ENCODE measurements around the gene FBN1.

The FBN1 gene

DNA sequence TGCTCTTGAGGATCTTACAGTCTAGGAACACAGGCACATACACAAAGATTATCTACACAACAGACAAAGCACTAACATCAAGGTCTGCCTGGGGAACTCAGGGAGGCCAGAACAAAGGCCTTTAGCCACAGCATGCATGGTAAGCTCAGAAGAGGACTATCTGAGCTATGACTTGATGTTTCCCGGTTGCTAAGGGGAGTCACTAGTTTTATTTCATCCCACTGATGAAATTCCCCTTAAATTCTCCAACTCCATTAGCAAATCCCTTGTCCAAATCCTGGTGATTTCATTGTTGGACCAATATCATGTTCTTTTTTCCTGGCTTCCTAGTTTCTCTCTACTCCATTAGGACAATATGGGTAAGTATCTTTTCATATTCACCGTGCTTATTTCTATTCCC, 23.3 kb downstream of the FBN1 start:
- DNase-seq (ENCODE audit: low spot score): no peak

DNA sequence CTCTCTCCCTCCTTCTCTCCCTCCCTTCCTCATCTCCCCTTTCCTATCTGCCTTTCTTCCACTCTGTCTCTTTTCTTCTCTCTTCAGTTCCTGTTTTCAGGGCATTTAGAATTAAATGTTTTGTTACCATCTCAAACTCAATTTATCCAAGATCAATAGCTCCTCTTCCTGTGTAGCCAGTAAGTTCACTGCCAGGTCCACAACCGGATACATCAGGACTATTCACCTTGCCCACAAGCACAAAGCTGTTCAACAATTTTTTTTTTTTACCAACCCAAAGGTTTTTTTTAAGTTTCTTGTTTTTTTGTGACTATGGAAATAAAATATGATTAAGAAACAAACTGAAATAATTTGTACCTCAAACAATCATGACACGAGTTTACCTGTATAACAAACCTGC, 26.1 kb downstream of the FBN1 start:
- no peak for DNase-seq (ENCODE audit: low spot score)

DNA sequence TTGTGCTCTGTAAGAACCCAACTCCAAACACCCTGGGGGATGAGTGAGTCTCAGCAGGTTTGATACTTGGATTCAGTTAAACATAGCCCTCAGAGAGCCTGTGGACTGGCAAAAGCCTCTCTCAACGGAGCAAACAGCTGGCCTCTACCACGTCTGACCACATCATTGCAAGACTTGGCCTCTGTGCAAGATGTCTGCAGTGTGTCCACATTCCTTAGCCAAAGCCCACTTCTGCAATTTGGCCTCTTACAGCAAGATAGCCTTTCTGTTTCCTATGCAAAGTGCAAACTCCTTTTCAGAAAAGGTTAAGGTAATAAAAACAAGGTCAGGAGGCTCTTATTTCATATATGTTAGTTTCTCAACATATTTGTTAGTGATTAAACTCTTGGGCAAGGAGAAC, 27.9 kb downstream of the FBN1 start:
- no peak for DNase-seq (ENCODE audit: low spot score)

DNA sequence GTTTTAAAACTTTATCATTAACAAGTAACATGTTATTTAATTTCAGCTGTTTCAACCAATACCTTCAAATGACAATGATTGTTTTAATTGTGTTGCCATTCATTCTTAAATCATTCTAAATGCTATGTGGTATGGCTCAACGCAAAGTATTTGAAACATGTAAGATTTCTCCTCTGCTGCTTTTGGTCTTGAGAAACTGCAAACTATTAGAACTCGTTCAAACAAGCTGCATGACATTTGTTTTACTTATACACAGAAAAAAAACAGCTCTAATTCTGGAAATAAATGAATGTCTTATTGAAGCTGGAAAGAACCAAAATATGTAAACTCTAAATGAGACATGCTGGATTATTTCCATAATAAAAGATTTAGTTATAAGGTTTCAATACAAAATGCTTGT, 29.3 kb downstream of the FBN1 start:
- DNase-seq (ENCODE audit: low spot score): no peak

DNA sequence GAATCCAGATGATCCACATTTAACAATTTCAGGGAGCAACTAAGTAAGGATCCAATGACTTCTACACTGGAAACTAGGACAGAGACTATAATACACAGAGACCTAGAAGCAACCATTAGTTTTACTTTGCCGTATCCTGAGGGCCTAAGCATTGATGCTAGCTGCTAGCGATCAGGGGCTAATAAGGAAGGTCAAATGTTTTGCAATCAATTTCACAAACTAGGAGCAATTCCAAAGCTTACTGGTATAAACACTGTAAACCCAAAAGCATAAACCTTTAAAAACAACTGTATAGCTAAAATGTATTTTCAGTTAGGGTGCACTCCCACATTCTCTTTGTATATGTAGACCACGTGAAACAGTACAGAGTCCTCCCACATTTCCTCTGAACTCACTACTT, 31.5 kb downstream of the FBN1 start:
- DNase-seq (ENCODE audit: low spot score): no peak

DNA sequence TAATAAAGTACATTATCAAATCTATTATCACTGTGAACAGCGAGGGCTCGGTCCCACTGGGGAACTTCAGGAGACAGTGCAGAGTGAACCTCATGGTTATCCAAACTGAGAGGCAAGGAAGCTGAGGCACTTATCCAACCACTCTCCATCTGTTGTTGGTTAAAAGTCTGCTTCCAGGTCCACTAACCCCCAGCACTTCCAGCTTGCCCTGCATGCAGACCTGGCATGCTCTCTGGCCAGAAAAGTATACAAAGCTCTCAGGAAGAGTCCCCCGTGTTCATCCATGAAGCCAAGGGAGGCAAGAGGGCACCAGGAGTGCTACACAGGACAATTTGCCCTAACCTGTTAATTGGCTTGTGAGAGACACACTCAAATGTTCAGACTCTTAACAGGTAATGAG, 36.0 kb downstream of the FBN1 start:
- no peak for DNase-seq (ENCODE audit: low spot score)

DNA sequence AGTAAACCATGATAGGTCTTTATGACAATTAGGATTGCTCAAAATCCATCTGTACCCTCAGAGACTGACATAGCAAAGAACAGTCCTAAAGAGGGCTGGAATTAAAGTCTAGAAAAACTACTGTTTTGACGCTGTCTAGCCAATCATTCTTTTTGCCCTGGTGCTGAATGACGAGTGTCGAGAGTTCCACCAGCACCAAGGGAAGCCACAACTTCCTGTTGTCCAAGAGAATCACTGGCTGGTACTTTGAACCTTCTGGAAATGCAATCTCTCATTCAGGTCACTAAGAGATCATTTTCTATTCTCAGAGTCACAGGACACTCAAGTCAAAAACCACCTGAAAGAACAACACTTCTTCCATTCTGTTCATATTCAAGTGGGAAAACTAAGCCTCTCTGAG, 37.7 kb downstream of the FBN1 start:
- no peak for DNase-seq (ENCODE audit: low spot score)

DNA sequence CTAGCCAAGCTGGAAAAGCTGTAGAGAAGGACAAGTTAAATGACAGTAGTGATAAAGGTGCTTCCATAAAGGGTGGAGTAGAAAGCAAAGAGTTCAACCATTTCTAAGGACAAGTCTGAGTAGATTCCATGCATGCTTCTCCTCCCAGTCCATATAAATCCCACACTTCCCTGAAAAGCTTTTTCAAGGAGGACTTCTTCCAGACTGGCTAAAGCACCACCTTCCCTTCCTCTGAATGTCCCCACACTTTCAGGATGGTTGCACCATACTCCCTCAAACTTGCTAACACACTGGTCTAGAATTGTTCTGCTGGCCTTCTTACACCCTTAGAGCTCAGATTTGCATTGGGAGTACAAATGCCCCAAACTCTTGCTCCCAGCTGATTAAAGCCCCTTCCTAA, 40.9 kb downstream of the FBN1 start:
- DNase-seq (ENCODE audit: low spot score): no peak

DNA sequence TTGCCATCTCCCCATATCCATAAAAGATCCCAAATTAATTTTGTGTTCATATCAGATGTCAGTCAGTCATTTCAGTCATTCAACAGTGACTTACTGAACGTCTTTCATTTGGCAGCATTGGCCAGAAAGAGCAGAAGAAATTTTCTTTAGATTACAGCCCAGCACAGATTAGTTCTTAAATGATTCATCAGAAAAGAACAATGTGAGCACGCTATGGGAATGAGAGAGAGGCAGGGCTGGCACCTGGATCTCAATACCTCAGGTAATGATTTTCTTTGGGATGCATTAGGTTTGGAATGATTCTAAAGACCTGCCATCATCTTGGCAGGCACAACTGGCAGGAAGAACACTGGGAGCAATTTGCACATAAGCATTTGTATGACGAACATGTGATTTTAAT, 41.6 kb downstream of the FBN1 start:
- no peak for DNase-seq (ENCODE audit: low spot score)

DNA sequence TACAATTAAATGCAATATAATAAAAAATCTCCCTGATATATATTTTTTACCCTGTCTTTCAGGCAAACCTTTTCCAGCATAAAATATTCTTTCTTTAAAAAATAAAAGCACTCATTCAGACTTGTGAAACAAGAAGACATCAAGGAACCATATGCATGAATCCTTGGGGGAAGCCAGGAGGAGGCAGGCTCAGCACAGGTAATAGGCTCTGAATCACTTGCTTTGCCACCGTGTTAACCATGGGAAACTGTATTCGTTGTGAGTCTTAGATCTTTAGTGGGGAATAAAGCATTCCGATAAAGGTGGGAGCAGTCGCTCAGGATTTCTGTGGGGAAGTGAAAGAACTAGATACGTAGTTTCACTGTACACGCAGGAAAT, 42.4 kb downstream of the FBN1 start:
- no peak for DNase-seq (ENCODE audit: low spot score)

DNA sequence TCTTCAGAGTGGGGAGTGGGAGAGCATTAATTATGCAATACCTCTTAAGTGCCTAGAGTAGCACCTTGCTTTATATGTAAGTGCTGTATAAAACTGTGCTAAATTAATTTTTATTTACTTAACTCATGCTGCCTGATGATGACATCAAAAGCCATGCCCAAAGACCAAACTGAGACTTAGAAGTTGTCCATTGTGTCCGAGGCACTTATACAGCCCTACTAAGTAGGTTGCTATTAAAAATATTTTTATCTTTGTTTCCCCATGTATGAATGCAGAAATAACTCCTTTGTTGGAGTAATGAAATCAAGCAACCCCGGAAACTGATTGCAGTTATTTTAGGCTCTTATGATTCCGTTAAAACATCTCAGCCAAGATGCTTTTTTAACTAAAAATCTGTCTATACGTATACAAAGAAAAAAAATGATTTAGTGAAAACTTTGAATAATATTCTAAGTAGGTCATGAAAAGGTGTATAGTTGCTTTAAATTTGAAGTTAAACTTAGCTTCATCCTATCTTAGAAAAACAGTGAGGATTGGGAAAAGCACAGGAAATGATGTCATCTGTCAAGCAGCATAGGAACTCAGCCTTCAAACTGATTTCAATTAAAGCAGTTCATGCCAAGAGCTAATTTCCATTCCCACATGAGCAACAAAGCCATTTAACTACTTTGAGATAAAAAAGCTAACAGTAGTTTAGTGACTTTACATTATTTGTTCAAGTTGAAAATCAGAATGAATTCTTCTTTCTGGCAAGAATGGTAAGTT, 43.0 kb downstream of the FBN1 start:
- no peak for DNase-seq (ENCODE audit: low spot score)

DNA sequence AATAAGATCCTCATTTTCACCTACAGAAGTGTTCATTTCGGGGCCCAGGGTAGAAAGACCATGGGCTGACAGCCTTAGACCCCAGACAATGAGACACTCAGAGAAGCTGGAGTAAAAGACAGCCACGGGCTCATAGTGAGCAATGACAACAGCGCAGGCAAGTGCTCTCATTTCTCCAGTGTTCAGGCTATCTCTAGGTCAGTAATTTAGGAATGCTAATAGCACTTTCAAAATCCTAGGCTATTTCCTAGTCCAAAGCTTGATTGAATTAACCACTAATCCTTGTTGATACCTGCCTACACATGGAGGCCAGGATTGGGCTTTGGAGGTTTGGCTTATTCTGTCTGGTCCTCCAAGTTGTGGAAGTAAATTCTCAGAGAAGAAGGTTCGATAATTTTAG, 44.4 kb downstream of the FBN1 start:
- no peak for DNase-seq (ENCODE audit: low spot score)

DNA sequence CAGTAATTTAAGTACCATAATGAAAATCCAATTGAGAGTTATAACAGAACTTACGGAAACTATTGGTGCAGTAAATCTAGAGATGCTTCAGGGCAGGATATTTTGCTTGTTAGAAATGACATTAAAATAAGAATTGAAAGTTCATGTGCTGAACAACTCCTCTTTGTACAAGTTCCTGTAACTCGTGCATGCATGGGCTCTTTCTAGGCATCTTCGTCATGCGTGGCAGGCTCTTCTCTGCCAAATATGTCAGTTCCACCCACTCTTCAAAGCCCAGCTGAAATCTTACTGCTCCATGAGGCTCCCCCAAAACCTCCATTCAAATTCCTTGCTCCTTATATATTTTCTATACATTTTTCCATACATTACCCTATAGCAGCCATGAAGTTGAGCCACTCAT, 48.7 kb downstream of the FBN1 start:
- DNase-seq (ENCODE audit: low spot score): no peak

DNA sequence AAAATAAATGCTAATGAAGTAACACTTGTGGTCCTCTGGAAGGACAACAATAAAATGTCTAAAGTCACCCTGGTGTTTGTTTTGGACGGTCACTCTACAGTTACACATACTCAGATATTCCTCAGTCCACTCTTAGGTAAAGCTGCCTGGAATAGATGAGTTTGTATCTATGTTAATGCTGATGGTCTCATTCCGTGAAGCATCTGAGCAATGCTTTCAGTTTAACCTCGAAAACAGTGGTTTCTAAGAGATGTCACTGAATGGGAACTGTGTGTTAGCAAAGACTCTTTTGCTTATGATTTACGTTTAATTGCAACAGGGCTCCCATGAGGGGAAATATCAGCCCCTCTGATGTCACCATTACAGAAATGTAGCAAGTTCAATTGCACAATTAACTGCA, 49.1 kb downstream of the FBN1 start:
- DNase-seq (ENCODE audit: low spot score): no peak

DNA sequence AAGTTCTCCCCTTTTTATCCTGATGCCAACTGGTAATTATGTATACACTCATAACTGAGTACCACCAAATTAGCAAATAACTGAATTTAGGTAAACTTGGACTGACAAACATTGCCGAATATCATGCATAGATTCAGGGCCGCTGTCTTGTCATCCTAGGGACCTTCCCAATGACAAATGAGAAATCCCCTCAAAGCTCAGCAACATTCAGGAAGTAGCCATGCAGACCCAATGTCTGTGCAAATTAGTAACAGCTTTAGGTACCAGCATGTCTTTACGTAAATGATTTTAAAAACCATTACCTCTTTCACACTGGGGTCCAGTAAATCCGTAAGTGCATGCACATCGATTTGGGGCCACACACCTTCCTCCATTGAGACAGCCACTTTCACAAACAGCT, 49.5 kb downstream of the FBN1 start:
- no peak for DNase-seq (ENCODE audit: low spot score)

DNA sequence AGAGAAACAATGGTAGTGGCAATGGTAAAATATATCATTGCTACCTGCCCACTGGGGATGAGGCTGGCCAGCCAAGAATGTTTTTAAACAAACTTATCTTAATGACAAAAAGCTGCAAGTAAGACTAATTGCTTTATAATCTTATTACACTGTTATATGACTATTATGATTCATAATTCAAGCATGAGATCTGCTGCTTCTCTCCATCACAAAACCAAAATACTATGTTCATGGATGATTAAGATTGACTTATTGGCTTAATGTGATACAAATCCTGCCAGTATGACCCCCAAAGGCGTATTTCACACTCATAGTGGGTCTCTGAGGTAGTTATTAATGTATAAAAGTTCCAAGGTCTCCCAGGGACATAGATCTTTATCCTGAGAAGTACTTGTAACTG, 52.6 kb downstream of the FBN1 start:
- DNase-seq (ENCODE audit: low spot score): no peak

DNA sequence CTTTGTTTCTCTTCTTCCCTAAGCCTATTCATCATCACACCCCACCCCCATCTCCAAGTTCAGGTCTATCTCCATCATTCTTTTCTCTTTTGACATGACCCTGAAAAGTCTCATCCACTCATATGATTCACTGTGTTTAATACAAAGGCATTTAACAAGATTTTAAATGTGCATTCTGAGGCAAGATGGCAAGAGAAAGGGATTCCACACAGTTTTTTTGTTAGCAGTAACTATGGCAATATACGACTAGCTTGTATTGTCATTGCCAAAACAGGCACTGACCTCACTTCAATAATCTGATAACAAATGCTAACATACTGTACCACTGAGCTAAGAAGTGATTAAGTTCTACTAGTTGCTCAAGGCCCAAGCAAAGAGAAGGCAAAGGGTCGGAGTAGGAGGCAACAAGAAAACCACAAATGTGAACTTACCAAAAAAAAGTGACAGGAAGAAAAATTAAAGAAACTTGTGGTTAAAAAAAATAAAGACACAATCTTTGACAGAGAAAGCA, 53.2 kb downstream of the FBN1 start:
- DNase-seq (ENCODE audit: low spot score): no peak

DNA sequence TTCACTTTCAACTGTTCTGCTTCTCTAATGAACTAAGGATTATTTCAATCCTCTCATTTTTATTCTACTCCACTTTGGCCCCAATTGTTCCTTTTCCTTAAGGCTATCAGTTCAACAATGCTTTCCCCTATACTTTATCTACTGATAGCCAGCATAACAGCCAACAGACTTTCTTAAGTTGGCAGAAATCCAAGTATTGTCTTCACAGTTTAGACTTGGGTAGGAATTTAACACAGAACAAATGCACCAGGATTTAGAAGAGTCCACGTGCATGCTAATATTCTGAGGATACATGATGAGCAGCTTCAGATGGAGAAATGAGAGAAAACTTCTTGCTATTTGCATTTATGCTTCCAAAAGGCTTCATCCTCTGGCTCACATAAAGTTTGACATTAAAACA, 54.8 kb downstream of the FBN1 start:
- DNase-seq (ENCODE audit: low spot score): no peak

DNA sequence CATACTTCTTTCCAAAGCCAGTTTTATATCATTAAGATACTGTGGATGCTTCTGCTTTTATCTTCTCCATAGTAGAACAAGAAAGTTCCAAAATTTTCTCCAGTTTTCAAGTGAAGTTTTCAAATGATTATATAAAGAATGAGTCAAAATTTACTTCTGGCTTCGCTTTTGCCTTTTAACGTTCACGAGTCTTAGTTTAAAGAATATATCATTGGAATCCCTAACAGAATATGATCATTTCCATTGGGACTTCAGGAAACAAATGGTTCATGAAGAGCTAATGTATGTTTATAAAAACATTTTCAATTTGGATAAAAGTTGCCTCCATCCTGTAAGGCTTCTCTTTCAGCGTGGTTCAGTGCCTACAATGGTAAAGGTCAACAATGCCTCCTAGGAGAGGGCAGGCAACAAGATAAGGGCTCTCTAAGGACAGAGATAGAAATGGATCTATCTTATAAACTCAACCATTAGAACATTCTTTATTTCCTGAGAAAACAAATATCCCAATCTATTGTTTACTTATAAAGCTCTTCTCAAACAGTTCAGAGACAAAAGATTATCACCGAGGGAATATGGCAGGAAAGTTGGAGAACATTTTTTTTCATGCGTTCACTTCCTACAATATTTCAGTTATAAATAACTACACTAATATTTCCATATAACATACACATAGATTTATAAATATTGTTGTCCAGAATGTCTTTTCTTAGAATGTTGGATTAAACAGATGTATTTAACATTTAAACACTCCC, 60.5 kb downstream of the FBN1 start:
- no peak for DNase-seq (ENCODE audit: low spot score)

DNA sequence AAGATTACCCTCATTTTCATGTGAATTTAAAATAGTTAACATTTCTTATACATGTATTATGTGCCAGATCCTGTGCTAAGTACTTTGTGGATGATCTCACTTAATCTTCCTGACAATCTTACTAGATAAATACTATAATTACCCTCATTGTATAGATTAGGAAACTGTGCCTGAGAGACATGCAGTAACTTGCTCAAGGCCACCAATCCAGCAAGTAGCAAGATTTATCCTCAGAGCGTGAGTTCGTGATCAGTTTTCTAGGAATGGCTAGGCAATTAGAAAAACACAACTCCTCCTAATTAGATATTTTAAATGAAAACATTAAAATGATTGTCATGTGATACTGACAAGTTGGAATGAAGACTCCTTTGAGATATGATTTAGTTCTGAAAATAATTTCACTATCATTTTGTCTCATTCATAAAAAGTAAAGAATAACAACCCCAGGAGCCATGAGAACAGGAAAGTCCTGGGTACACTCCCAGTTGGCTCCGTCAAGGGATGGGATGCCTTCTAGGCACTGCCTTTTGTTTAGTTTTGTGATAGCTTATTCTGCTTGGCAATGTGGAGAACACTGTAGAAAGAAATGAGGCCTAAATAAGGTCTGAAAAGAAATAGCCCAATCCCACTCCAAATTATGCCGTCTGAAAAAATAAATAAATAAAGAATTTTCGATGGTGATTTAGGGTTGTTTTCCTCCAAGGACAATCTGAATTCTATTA, 61.3 kb downstream of the FBN1 start:
- no peak for DNase-seq (ENCODE audit: low spot score)

DNA sequence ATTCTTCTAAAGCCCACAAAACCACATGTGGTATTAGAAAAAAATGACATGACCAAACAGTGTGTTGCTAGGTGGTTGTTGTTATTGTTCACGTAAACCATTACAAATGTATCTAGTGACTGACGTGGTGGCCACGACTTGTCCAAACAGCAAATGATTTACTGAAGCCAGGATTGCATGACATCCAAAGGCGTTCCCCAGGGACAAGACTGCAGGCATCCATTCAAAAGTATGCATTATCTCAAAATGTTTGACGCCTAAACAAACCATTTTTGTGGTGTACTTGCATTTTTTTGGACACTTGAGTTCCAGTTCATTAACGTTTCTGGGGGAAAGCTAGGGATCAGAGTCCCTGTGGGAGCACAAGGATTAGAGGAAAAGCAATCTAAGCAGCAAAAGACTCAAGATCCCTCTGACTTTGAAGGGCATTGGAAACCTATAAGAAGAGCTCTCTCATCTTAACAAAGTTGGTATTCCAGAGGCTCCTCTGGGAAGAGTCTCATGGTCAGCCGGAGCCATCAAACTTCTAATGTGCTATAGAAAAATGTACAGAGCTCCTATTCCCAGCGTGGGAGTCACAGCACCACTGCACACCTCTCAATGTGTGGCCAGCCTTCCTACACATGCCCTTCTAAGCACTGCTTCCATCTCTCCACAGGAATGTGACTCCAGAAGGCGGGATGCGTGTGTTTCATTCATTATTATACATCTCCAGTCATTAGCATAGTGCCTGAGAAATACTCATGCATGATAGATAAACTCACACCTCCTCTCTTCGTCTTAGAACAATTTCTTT, 62.9 kb downstream of the FBN1 start:
- DNase-seq (ENCODE audit: low spot score): no peak

DNA sequence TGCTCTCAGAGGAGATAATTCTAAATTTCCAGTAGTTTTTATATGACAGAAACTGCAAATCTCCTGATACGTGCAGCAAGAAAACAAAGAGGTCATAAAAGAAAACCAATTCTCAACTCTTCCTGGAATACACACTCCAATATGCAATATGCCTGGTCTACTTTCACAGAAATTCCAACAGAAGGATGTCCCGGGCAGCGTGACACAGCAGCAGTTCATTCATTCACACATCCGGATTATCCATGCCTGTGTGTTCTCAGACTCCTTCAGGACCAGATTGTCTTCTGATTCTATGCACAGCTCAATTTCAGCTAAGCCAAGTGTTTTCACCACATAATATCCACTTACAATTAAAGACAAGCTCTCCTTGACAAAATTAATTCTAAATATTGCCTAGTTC, 64.3 kb downstream of the FBN1 start:
- DNase-seq (ENCODE audit: low spot score): no peak

All from HuH-7 (cell line).